PFSK-1 (cell line): ENCODE results near the gene TLR9.

Experiments used
- FOXP2 ChIP-seq: optimal IDR thresholded peaks from 2 replicates; pipeline ENCODE3; 2011; ENCODE audit warnings: borderline replicate concordance, control low read depth, inconsistent platforms; ENCODE audit not compliant: insufficient read depth; ENCODE audit errors: extremely low read length, extremely low read depth
- POLR2AphosphoS5 ChIP-seq: IDR thresholded peaks from 2 replicates; pipeline ENCODE4 v1.6.1; 2012; ENCODE audit warnings: low read depth, mild to moderate bottlenecking, control low read depth, low read length, moderate library complexity
- SIN3A ChIP-seq: IDR thresholded peaks from 2 replicates; pipeline ENCODE4 v1.6.1; 2012; ENCODE audit warnings: mild to moderate bottlenecking, low read length, moderate library complexity, borderline replicate concordance; ENCODE audit not compliant: insufficient read depth
- TF ChIP-seq, protein P1 (sequence below), 2 experiments: IDR thresholded peaks; 2 replicates each; pipeline versions ENCODE4 v1.6.1 to v1.8.0; 2011 to 2012; ENCODE audit warnings: low read depth in 2 of 2, low read length in 2 of 2, control low read depth in 1 of 2, inconsistent platforms in 1 of 2, mild to moderate bottlenecking in 1 of 2, moderate library complexity in 1 of 2; ENCODE audit not compliant: insufficient read depth in 1 of 2

DNA sequence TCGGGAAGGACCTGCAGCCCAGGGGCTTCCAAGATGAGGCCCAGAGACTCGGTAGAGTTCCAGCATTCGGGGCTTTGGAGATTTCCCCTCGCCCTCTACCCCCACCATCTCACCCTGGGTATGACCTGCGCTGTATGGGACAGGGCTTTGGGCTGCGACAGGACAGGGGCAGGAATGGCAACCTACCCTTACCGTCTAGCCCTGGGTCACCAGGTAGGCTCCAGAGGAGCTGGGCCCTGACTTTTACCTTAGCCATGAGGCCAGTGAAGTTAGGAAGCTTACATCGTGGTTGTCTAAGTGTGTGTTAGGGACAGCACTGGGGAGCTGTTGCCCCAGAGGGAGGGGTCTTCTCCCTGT is 20.8 kb upstream of the TLR9 start:
- no peak for TF ChIP-seq POLR2AphosphoS5
- TF ChIP-seq, protein P1, sequence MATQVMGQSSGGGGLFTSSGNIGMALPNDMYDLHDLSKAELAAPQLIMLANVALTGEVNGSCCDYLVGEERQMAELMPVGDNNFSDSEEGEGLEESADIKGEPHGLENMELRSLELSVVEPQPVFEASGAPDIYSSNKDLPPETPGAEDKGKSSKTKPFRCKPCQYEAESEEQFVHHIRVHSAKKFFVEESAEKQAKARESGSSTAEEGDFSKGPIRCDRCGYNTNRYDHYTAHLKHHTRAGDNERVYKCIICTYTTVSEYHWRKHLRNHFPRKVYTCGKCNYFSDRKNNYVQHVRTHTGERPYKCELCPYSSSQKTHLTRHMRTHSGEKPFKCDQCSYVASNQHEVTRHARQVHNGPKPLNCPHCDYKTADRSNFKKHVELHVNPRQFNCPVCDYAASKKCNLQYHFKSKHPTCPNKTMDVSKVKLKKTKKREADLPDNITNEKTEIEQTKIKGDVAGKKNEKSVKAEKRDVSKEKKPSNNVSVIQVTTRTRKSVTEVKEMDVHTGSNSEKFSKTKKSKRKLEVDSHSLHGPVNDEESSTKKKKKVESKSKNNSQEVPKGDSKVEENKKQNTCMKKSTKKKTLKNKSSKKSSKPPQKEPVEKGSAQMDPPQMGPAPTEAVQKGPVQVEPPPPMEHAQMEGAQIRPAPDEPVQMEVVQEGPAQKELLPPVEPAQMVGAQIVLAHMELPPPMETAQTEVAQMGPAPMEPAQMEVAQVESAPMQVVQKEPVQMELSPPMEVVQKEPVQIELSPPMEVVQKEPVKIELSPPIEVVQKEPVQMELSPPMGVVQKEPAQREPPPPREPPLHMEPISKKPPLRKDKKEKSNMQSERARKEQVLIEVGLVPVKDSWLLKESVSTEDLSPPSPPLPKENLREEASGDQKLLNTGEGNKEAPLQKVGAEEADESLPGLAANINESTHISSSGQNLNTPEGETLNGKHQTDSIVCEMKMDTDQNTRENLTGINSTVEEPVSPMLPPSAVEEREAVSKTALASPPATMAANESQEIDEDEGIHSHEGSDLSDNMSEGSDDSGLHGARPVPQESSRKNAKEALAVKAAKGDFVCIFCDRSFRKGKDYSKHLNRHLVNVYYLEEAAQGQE (IDR thresholded peaks at IDR 0.05; ENCODE audit: insufficient read depth in 1 of 2, low read depth in 2 of 2, low read length in 2 of 2), result no peak
- no peak for TF ChIP-seq FOXP2
- no peak for TF ChIP-seq SIN3A
